H1 (cell line): ENCODE results near the gene NSDHL. TPM values are rescaled to one million over a fixed set of nuclear protein-coding genes. Genes with fewer than 3 reads are reported as not detected.

ENCODE experiments used
- HDAC6 ChIP-seq: IDR thresholded peaks from one replicate; pipeline ENCODE4 v1.7.1; 2012; ENCODE audit warnings: low read depth, mild to moderate bottlenecking, inconsistent platforms, low read length, moderate library complexity
- JUN ChIP-seq: IDR thresholded peaks from 2 replicates; pipeline ENCODE4 v1.6.1; 2011; ENCODE audit warnings: low read depth, mild to moderate bottlenecking, improper control_type of control experiment, low read length
- POLR2AphosphoS5 ChIP-seq: IDR thresholded peaks from 2 replicates; pipeline ENCODE4 v1.6.1; 2011; ENCODE audit warnings: low read depth, low read length
- SAP30 ChIP-seq: fragments of 300-600 bp; sonication (generic); IDR thresholded peaks from 2 replicates; pipeline ENCODE4 v1.7.1; 2012; ENCODE audit warnings: low read length, moderate library complexity, mild to moderate bottlenecking, inconsistent platforms; ENCODE audit not compliant: insufficient read depth, insufficient replicate concordance
- TAF7 ChIP-seq: optimal IDR thresholded peaks from 2 replicates; pipeline ENCODE3; 2011; ENCODE audit warnings: low read depth, mild to moderate bottlenecking, inconsistent platforms, low read length, moderate library complexity, borderline replicate concordance
- polyA plus RNA-seq, 7 experiments: library from polyadenylated mRNA; depleted of rRNA in 3 of 7; stranded (reverse) in 5 of 7; unstranded in 2 of 7; fragments of >200 nt in 5 of 7; fragments of 200-250 nt in 2 of 7; gene quantifications; 1 replicate in 5 of 7; 2 replicates in 1 of 7; 4 replicates in 1 of 7; pipeline versions ENCODE4 v1.2.1 to v1.2.3, GENCODE V29; 2011 to 2013; ENCODE audit warnings: missing spikeins in 2 of 7, mixed read lengths in 2 of 7
- total RNA-seq: library from RNA; stranded (reverse); fragmentation: NEBNext Ultra II Directional; extraction: Animal tissue kit (Norgen Biotek cat#: 25700); gene quantifications from 2 replicates; pipeline ENCODE4 v1.2.1, GENCODE V29; 2021
- TF ChIP-seq, protein P1 (sequence below): IDR thresholded peaks from 2 replicates; pipeline ENCODE4 v1.6.1; 2012; ENCODE audit warnings: inconsistent platforms

The NSDHL gene
- total and polyA plus RNA-seq, 2 of the 8 experiments (the other 6 are each of a cell fraction or from before 2014, with no cell fraction given), result 31.5 to 34.6 TPM

DNA sequence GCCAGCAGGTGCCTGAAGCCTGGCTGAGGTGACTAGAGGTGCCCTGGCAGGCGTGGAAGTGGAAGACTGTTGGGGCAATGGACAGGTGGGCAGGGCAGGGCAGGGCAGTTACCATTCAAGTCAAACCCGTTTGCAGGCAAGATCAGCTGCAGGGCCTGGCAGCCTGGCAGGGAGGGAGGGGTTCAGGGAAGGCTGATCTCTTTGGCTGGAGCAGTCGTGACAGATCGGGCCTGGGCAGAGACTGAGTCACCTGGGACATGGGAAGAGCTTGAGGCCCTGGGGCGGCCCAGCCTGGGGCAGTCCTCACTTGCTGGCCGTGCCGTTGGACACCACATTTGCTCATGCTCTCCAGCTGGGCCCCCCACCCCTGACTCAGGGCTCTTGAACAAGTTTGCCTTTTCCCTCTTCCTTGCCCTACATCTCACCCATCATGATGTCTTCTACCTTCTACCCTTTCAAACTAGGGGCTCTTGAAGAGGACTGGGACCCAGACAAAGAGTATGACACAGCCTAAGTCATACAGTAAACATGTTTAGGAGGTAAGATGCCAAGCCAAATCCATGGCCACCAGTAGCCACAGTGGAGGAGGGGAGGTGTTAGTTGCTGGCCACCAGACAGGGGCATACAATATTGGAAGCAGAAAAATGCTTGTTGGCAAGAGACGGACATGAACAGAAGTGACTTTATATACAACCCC is 65.0 kb downstream of the NSDHL start (continued):
- TF ChIP-seq TAF7 (no peak), HDAC6 (no peak), POLR2AphosphoS5 (no peak), JUN (no peak), SAP30 (no peak)
- TF ChIP-seq, protein P1, sequence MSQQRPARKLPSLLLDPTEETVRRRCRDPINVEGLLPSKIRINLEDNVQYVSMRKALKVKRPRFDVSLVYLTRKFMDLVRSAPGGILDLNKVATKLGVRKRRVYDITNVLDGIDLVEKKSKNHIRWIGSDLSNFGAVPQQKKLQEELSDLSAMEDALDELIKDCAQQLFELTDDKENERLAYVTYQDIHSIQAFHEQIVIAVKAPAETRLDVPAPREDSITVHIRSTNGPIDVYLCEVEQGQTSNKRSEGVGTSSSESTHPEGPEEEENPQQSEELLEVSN, result no peak
